CD14-positive monocyte (primary cell): Measurements from ENCODE around the gene GRIP1. TPM values are rescaled to one million over a fixed set of nuclear protein-coding genes. Genes with fewer than 3 reads are reported as not detected.

Experiments
- DNase-seq, 3 donors: peaks; one replicate each; pipeline ENCODE4 v3.0.0-alpha.2; 2011 to 2022
- H2AFZ ChIP-seq: 2 replicates; pipeline ENCODE4 v1.6.0; 2012; ENCODE audit warnings: mild to moderate bottlenecking, low read depth, low read length, inconsistent platforms; ENCODE audit not compliant: insufficient read depth, poor library complexity, severe bottlenecking
- H3K27ac ChIP-seq, 2 donors: 1 replicate in 1 of 2; 2 replicates in 1 of 2; pipeline ENCODE4 v1.5.1; 2012 to 2013; ENCODE audit warnings: low read length in 2 of 2, control low read depth in 1 of 2, inconsistent platforms in 1 of 2, low read depth in 1 of 2, mild to moderate bottlenecking in 1 of 2
- H3K27me3 ChIP-seq, 2 donors: one replicate each; pipeline versions ENCODE4 v1.6.0 to v1.6.1; 2011 to 2013; ENCODE audit warnings: low read length in 2 of 2; ENCODE audit not compliant: control insufficient read depth in 2 of 2, insufficient read depth in 2 of 2
- H3K36me3 ChIP-seq, 2 donors: replicated peaks in 1 of 2; 1 replicate in 1 of 2; 2 replicates in 1 of 2; pipeline versions ENCODE4 v1.5.1 to v1.6.1; 2012 to 2013; ENCODE audit warnings: low read length in 2 of 2, control low read depth in 1 of 2, inconsistent platforms in 1 of 2, mild to moderate bottlenecking in 1 of 2; ENCODE audit not compliant: insufficient read depth in 2 of 2, control insufficient read depth in 1 of 2
- H3K4me1 ChIP-seq, 2 donors: 1 replicate in 1 of 2; 2 replicates in 1 of 2; pipeline versions ENCODE4 v1.5.1 to v1.6.1; 2012 to 2013; ENCODE audit warnings: low read length in 2 of 2, control low read depth in 1 of 2, inconsistent platforms in 1 of 2, mild to moderate bottlenecking in 1 of 2, moderate library complexity in 1 of 2; ENCODE audit not compliant: insufficient read depth in 2 of 2, control insufficient read depth in 1 of 2
- H3K4me2 ChIP-seq: replicated peaks from 2 replicates; pipeline ENCODE3; 2012; ENCODE audit warnings: low read length, moderate library complexity, mild to moderate bottlenecking; ENCODE audit not compliant: poor library complexity, severe bottlenecking; ENCODE audit errors: extremely low read depth
- H3K4me3 ChIP-seq, 3 experiments: fragments of 200-600 bp in 1 of 3; sonication (generic) in 1 of 3; replicated peaks in 1 of 3; 1 replicate in 2 of 3; 2 replicates in 1 of 3; pipeline ENCODE4 v1.5.1; 2011 to 2013; ENCODE audit warnings: low read length in 3 of 3, mild to moderate bottlenecking in 3 of 3, control low read depth in 2 of 3, low read depth in 2 of 3, inconsistent platforms in 1 of 3, moderate library complexity in 1 of 3
- H3K79me2 ChIP-seq: 2 replicates; pipeline ENCODE4 v1.6.0; 2012; ENCODE audit warnings: mild to moderate bottlenecking, control low read depth, inconsistent platforms, low read length, moderate library complexity; ENCODE audit not compliant: insufficient read depth
- H3K9ac ChIP-seq: 2 replicates; pipeline ENCODE4 v1.6.0; 2017; ENCODE audit warnings: low read length, mild to moderate bottlenecking; ENCODE audit not compliant: insufficient read depth, poor library complexity, severe bottlenecking
- H3K9me3 ChIP-seq, 2 donors: replicated peaks in 1 of 2; 1 replicate in 1 of 2; 2 replicates in 1 of 2; pipeline versions ENCODE4 v1.5.1 to v1.6.1; 2012 to 2013; ENCODE audit warnings: low read length in 2 of 2, control low read depth in 1 of 2; ENCODE audit not compliant: control insufficient read depth in 1 of 2, insufficient read depth in 1 of 2
- H4K20me1 ChIP-seq: 2 replicates; pipeline ENCODE4 v1.6.0; 2012; ENCODE audit warnings: mild to moderate bottlenecking, low read length, control low read depth, moderate library complexity; ENCODE audit not compliant: insufficient read depth
- H3K27ac Mint-ChIP-seq, 7 donors: one replicate each; pipeline ENCODE4 v1.8.0; 2020; ENCODE audit warnings: mild to moderate bottlenecking in 7 of 7, mixed read lengths in 7 of 7, moderate library complexity in 6 of 7, inconsistent platforms in 2 of 7
- H3K27me3 Mint-ChIP-seq, 3 donors: one replicate each; pipeline ENCODE4 v1.8.0; 2021 to 2022; ENCODE audit warnings: low read depth in 3 of 3, mild to moderate bottlenecking in 3 of 3, mixed read lengths in 3 of 3, moderate library complexity in 3 of 3, inconsistent platforms in 1 of 3
- H3K36me3 Mint-ChIP-seq, 2 donors: one replicate each; pipeline ENCODE4 v1.8.0; 2020; ENCODE audit warnings: mixed read lengths in 2 of 2, inconsistent platforms in 1 of 2, mild to moderate bottlenecking in 1 of 2
- H3K4me1 Mint-ChIP-seq: one replicate; pipeline ENCODE4 v1.8.0; 2020; ENCODE audit warnings: mild to moderate bottlenecking, mixed read lengths
- H3K4me3 Mint-ChIP-seq, 2 donors: one replicate each; pipeline ENCODE4 v1.8.0; 2020; ENCODE audit warnings: mild to moderate bottlenecking in 2 of 2, mixed read lengths in 2 of 2, moderate library complexity in 1 of 2
- H3K9me3 Mint-ChIP-seq, 7 donors: one replicate each; pipeline ENCODE4 v1.8.0; 2020 to 2022; ENCODE audit warnings: mixed read lengths in 7 of 7, mild to moderate bottlenecking in 6 of 7, moderate library complexity in 6 of 7, inconsistent platforms in 2 of 7
- WGBS: methylation state at CpG from one replicate; pipeline ENCODE4 v1.1.5; 2013; ENCODE audit warnings: missing lambda C conversion rate; ENCODE audit not compliant: insufficient coverage; 5-methylcytosine and 5-hydroxymethylcytosine counted together
- intact Hi-C, 2 donors: fragments of 100-400 bp; cut with micrococcal nuclease; formaldehyde crosslinking; loops; one replicate each; pipeline versions ENCODE4 v1.15.0 to v1.15.1; 2023
- polyA plus RNA-seq, 3 donors: library from polyadenylated mRNA; depleted of rRNA in 1 of 3; unstranded in 2 of 3; stranded (reverse) in 1 of 3; fragments of 300-500 nt in 2 of 3; fragments of >200 nt in 1 of 3; fragmentation: Illumina TruSeq in 2 of 3; gene quantifications; 1 replicate in 2 of 3; 2 replicates in 1 of 3; pipeline ENCODE4 v1.2.3, GENCODE V29; 2012 to 2021
- TF ChIP-seq, protein P1 (sequence below): fragments of 200-600 bp; IDR thresholded peaks from one replicate; pipeline ENCODE4 v1.8.0; 2022; ENCODE audit warnings: antibody characterized with exemption, mild to moderate bottlenecking

GRIP1 gene
- polyA plus RNA-seq, 3 donors: 0.21 TPM; not detected in 2

DNA sequence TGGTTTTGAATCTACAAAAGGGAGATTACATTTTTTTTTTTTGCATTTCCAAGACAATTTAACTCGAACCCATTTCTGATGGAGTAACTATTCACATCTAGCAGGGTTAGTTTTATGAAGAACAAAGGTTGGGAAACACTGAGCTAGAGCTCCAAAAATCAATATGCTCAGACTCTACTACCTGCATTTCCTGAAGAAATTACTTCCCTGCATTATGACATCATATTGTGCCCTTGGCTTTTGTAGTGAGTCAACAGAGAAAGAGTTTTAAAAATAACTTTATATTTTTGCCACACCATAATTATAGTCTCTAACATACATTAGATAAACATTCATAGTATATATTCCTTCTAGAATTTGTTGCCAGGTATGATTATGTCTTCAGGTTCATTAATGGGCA, 14.8 kb downstream of the GRIP1 start:
- no peaks in the 10 kb centered on the region for H3K79me2 ChIP-seq
- no peaks in the 10 kb centered on the region for H3K36me3 Mint-ChIP-seq
- H3K4me1 Mint-ChIP-seq: peaks cover 4% of the 10 kb centered on the region
- no peak overlapping the region for H3K9ac ChIP-seq
- no peak overlapping the region for H3K4me3 Mint-ChIP-seq
- TF ChIP-seq, protein P1, sequence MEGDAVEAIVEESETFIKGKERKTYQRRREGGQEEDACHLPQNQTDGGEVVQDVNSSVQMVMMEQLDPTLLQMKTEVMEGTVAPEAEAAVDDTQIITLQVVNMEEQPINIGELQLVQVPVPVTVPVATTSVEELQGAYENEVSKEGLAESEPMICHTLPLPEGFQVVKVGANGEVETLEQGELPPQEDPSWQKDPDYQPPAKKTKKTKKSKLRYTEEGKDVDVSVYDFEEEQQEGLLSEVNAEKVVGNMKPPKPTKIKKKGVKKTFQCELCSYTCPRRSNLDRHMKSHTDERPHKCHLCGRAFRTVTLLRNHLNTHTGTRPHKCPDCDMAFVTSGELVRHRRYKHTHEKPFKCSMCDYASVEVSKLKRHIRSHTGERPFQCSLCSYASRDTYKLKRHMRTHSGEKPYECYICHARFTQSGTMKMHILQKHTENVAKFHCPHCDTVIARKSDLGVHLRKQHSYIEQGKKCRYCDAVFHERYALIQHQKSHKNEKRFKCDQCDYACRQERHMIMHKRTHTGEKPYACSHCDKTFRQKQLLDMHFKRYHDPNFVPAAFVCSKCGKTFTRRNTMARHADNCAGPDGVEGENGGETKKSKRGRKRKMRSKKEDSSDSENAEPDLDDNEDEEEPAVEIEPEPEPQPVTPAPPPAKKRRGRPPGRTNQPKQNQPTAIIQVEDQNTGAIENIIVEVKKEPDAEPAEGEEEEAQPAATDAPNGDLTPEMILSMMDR: no peak
- DNase-seq: no peak
- no CpG with 5 or more reads among the region's 1 CpG for WGBS
- H3K27ac ChIP-seq: no peak overlapping the region
- H3K27me3 Mint-ChIP-seq: peaks cover 0 to 3% (median 2%) of the 10 kb centered on the region in 3 donors
- no peaks in the 10 kb centered on the region for H3K9me3 ChIP-seq
- H3K27me3 ChIP-seq: no peaks in the 10 kb centered on the region
- no peak overlapping the region for H3K27ac Mint-ChIP-seq
- peaks cover 0 to 5% (median 0%) of the 10 kb centered on the region in 7 donors for H3K9me3 Mint-ChIP-seq
- no peaks in the 10 kb centered on the region for H3K36me3 ChIP-seq
- H4K20me1 ChIP-seq: no peaks in the 10 kb centered on the region
- no peak overlapping the region for H2AFZ ChIP-seq
- no peak overlapping the region for H3K4me3 ChIP-seq
- no peak overlapping the region for H3K4me2 ChIP-seq
- H3K4me1 ChIP-seq: no peaks in the 10 kb centered on the region
- intact Hi-C loops: no loop called here

DNA sequence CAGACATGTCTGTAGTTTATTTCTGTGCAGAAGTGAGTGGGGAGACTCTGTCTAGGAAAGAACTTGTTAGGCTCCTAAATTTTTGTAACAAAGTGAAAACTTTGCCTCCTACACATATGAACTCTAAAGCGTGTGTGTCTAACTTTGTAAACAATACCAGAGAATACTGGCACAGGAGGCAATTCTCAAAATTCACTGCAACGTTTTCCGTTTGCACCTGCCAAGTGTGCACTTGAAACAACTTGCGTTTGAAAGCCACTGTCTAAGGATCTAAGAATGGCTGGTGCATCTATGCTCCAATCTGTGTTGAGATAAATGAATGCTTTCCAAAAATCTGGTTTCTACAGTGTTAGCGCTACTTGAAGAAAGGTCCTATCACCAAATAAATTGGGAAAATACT, 15.3 kb downstream of the GRIP1 start:
- 91% methylated on average over 4 of the region's 5 CpGs for WGBS
- intact Hi-C loops: no loop called here
- H3K36me3 ChIP-seq: no peaks in the 10 kb centered on the region
- H3K4me3 ChIP-seq: no peak overlapping the region
- H3K27ac Mint-ChIP-seq: no peak overlapping the region
- no peaks in the 10 kb centered on the region for H3K27me3 ChIP-seq
- no peaks in the 10 kb centered on the region for H4K20me1 ChIP-seq
- H3K4me2 ChIP-seq: no peak overlapping the region
- TF ChIP-seq, protein P1: no peak
- DNase-seq: no peak
- H3K4me1 Mint-ChIP-seq: peaks cover 4% of the 10 kb centered on the region
- no peak overlapping the region for H3K4me3 Mint-ChIP-seq
- H3K79me2 ChIP-seq: no peaks in the 10 kb centered on the region
- no peaks in the 10 kb centered on the region for H3K9me3 ChIP-seq
- H3K9me3 Mint-ChIP-seq: peaks cover 0 to 5% (median 0%) of the 10 kb centered on the region in 7 donors
- no peaks in the 10 kb centered on the region for H3K36me3 Mint-ChIP-seq
- H3K27ac ChIP-seq: no peak overlapping the region
- no peak overlapping the region for H3K9ac ChIP-seq
- no peak overlapping the region for H2AFZ ChIP-seq
- peaks cover 0 to 3% (median 2%) of the 10 kb centered on the region in 3 donors for H3K27me3 Mint-ChIP-seq
- no peaks in the 10 kb centered on the region for H3K4me1 ChIP-seq
